B cell (primary cell): ENCODE data around the gene CLEC6A. TPM values are rescaled to one million over a fixed set of nuclear protein-coding genes. Genes with fewer than 3 reads are reported as not detected.
A peak's percentile ranks its signal among the peaks of the same experiment; 100 is the strongest.

Experiments
- ATAC-seq: fragments of 200-7000 bp; cut with Tn5 transposase; one replicate; pipeline ENCODE4 v1.10.0; 2021; ENCODE audit warnings: low read depth, mild to moderate bottlenecking, moderate number of reproducible peaks, moderate library complexity
- CTCF ChIA-PET: fragments of 350-600 bp; sonication (Branson Sonifier 250); formaldehyde crosslinking; loops from one replicate; lab custom pipeline; 2021; ENCODE audit warnings: antibody characterized with exemption, inconsistent platforms; lab: Charles Lee
- POLR2A ChIA-PET: fragments of 350-600 bp; sonication (Branson Sonifier 250); formaldehyde crosslinking; loops from one replicate; lab custom pipeline; 2021; ENCODE audit warnings: antibody characterized with exemption; lab: Charles Lee
- DNase-seq: peaks from one replicate; pipeline ENCODE4 v3.0.0; 2013
- H2AFZ ChIP-seq: 2 replicates; pipeline ENCODE4 v1.6.1; 2012; ENCODE audit warnings: mild to moderate bottlenecking, low read depth, low read length; ENCODE audit not compliant: insufficient read depth, poor library complexity, severe bottlenecking
- H3K27ac ChIP-seq, 2 donors: 1 replicate in 1 of 2; 2 replicates in 1 of 2; pipeline ENCODE4 v1.5.1; 2012 to 2013; ENCODE audit warnings: low read length in 2 of 2, mild to moderate bottlenecking in 2 of 2, moderate library complexity in 1 of 2
- H3K27me3 ChIP-seq, 4 experiments: fragments of 200-600 bp in 1 of 4; sonication (generic) in 1 of 4; replicated peaks in 1 of 4; 1 replicate in 2 of 4; 2 replicates in 2 of 4; pipeline versions ENCODE4 v1.6.1 to v1.7.0; 2013 to 2016; ENCODE audit warnings: low read length in 3 of 4, mild to moderate bottlenecking in 2 of 4, mixed read lengths in 1 of 4, moderate library complexity in 1 of 4; ENCODE audit not compliant: insufficient read depth in 4 of 4, control insufficient read depth in 3 of 4; ENCODE audit errors: control extremely low read depth in 1 of 4
- H3K36me3 ChIP-seq, 2 experiments: replicated peaks in 1 of 2; 1 replicate in 1 of 2; 2 replicates in 1 of 2; pipeline versions ENCODE4 v1.6.1 to v1.7.1; 2013; ENCODE audit warnings: low read length in 1 of 2; ENCODE audit not compliant: insufficient read depth in 2 of 2, control insufficient read depth in 1 of 2; ENCODE audit errors: control extremely low read depth in 1 of 2, extremely low read depth in 1 of 2
- H3K4me1 ChIP-seq, 2 donors: fragments of 200-600 bp in 1 of 2; sonication (generic) in 1 of 2; 1 replicate in 1 of 2; 2 replicates in 1 of 2; pipeline versions ENCODE4 v1.5.1 to v1.6.1; 2013 to 2017; ENCODE audit warnings: low read length in 2 of 2; ENCODE audit not compliant: control insufficient read depth in 2 of 2, insufficient read depth in 2 of 2
- H3K4me2 ChIP-seq: replicated peaks from 2 replicates; pipeline ENCODE3; 2012; ENCODE audit warnings: mild to moderate bottlenecking, low read depth, low read length; ENCODE audit not compliant: poor library complexity, severe bottlenecking
- H3K4me3 ChIP-seq, 5 experiments: fragments of 200-600 bp in 1 of 5; sonication (generic) in 1 of 5; 1 replicate in 3 of 5; 2 replicates in 2 of 5; pipeline versions ENCODE4 v1.5.1 to v1.7.0; 2011 to 2016; ENCODE audit warnings: low read length in 4 of 5, mild to moderate bottlenecking in 4 of 5, low read depth in 2 of 5, control low read depth in 1 of 5, moderate library complexity in 1 of 5; ENCODE audit not compliant: insufficient read depth in 1 of 5; ENCODE audit errors: control extremely low read depth in 1 of 5, extremely low read depth in 1 of 5
- H3K79me2 ChIP-seq: fragments of 200-600 bp; sonication (generic); one replicate; pipeline ENCODE4 v1.6.0; 2016; ENCODE audit warnings: low read length; ENCODE audit not compliant: control insufficient read depth, insufficient read depth
- H3K9ac ChIP-seq: fragments of 200-600 bp; sonication (generic); 2 replicates; pipeline ENCODE4 v1.6.1; 2017; ENCODE audit warnings: mild to moderate bottlenecking, low read length, moderate library complexity
- H3K9me3 ChIP-seq, 3 donors: one replicate each; pipeline versions ENCODE4 v1.6.1 to v1.7.1; 2013; ENCODE audit warnings: low read length in 2 of 3; ENCODE audit not compliant: control insufficient read depth in 2 of 3, insufficient read depth in 1 of 3; ENCODE audit errors: control extremely low read depth in 1 of 3
- H4K20me1 ChIP-seq: 2 replicates; pipeline ENCODE4 v1.6.0; 2012; ENCODE audit warnings: mild to moderate bottlenecking, low read length; ENCODE audit not compliant: insufficient read depth, control insufficient read depth, poor library complexity, severe bottlenecking
- H3K27ac Mint-ChIP-seq: one replicate; pipeline ENCODE4 v1.8.0; 2021; ENCODE audit warnings: mixed read lengths
- H3K27me3 Mint-ChIP-seq: one replicate; pipeline ENCODE4 v1.8.0; 2021; ENCODE audit warnings: mixed read lengths
- H3K4me1 Mint-ChIP-seq: one replicate; pipeline ENCODE4 v1.8.0; 2021; ENCODE audit warnings: mixed read lengths
- H3K4me3 Mint-ChIP-seq: one replicate; pipeline ENCODE4 v1.8.0; 2021; ENCODE audit warnings: mixed read lengths
- H3K9me3 Mint-ChIP-seq: one replicate; pipeline ENCODE4 v1.8.0; 2022; ENCODE audit warnings: mixed read lengths; ENCODE audit not compliant: insufficient read depth
- CTCF ChIP-seq: fragments of 200-600 bp; IDR thresholded peaks from one replicate; pipeline ENCODE4 v1.8.0; 2022; ENCODE audit warnings: antibody characterized with exemption, mild to moderate bottlenecking
- EZH2 ChIP-seq: IDR thresholded peaks from 2 replicates; pipeline ENCODE4 v1.6.1; 2012; ENCODE audit warnings: borderline replicate concordance, low read depth, mild to moderate bottlenecking, moderate library complexity, low read length; ENCODE audit not compliant: insufficient read depth, poor library complexity, severe bottlenecking
- WGBS: methylation state at CpG from one replicate; pipeline ENCODE4 v1.1.5; 2013; ENCODE audit warnings: missing lambda C conversion rate; ENCODE audit not compliant: insufficient coverage; 5-methylcytosine and 5-hydroxymethylcytosine counted together
- intact Hi-C: fragments of 100-400 bp; cut with micrococcal nuclease; formaldehyde crosslinking; loops from one replicate; pipeline ENCODE4 v1.10.0; 2022
- polyA plus RNA-seq: library from polyadenylated mRNA; depleted of rRNA; stranded (reverse); fragments of >200 nt; gene quantifications from 2 replicates; pipeline ENCODE4 v1.2.3, GENCODE V29; 2012
- total RNA-seq, 2 donors: library from RNA; stranded (reverse); fragments of 120-200 nt in 1 of 2; gene quantifications; 1 replicate in 1 of 2; 2 replicates in 1 of 2; pipeline versions ENCODE4 v1.2.3 to v1.2.4, GENCODE V29; 2013 to 2022

Gene CLEC6A
- total and polyA plus RNA-seq, 2 donors (not counting 1 experiment from before 2014, with no cell fraction given): 0.07 TPM; not detected in 1

GRCh38 chr12:8449355-8449859 lies 6.4 kb upstream of the CLEC6A start:
- Histone ChIP-seq H3K36me3 (no peaks in the 10 kb centered on the region), H3K79me2 (no peaks in the 10 kb centered on the region), H3K9me3 (no peaks in the 10 kb centered on the region), H3K4me2 (no peak overlapping the region), H3K9ac (no peak overlapping the region), H3K27ac (no peak overlapping the region), H4K20me1 (no peaks in the 10 kb centered on the region), H3K4me3 (no peak overlapping the region), H2AFZ (no peak overlapping the region), H3K4me1 (no peaks in the 10 kb centered on the region), H3K27me3 (peaks cover 0 to 4% (median 1%) of the 10 kb centered on the region in 4 experiments)
- Mint-ChIP-seq H3K4me1 (no peaks in the 10 kb centered on the region), H3K27ac (no peak overlapping the region), H3K4me3 (no peak overlapping the region), H3K27me3 (peaks cover 12% of the 10 kb centered on the region), H3K9me3 (no peaks in the 10 kb centered on the region)
- ATAC-seq: no peak
- ChIA-PET CTCF (no interaction called here), POLR2A (no interaction called here)
- intact Hi-C loops: no loop called here
- WGBS: 94% methylated on average over 6 of the region's 7 CpGs
- TF ChIP-seq CTCF: no peak
- peak; percentile 0 for DNase-seq

- 85% methylated on average over 5 of the region's 12 CpGs for WGBS
- intact Hi-C loops: no loop called here
- no peaks in the 10 kb centered on the region for H3K36me3 ChIP-seq
- H3K9me3 ChIP-seq: no peaks in the 10 kb centered on the region
- H3K27ac Mint-ChIP-seq: no peak overlapping the region
- H3K9ac ChIP-seq: no peak overlapping the region
- no peaks in the 10 kb centered on the region for H3K9me3 Mint-ChIP-seq
- no peaks in the 10 kb centered on the region for H3K4me1 Mint-ChIP-seq
- H3K4me3 Mint-ChIP-seq: no peak overlapping the region
- CTCF ChIA-PET: no interaction called here
- no peaks in the 10 kb centered on the region for H3K79me2 ChIP-seq
- no peak overlapping the region for H3K27ac ChIP-seq
- H4K20me1 ChIP-seq: no peaks in the 10 kb centered on the region
- no peak overlapping the region for H3K4me3 ChIP-seq
- no peaks in the 10 kb centered on the region for H3K4me1 ChIP-seq
- no peak overlapping the region for H3K4me2 ChIP-seq
- H3K27me3 ChIP-seq: peaks cover 0 to 4% (median 1%) of the 10 kb centered on the region in 4 experiments
- H3K27me3 Mint-ChIP-seq: peaks cover 19% of the 10 kb centered on the region
- ATAC-seq: no peak
- TF ChIP-seq CTCF (no peak), EZH2 (no peak)
- POLR2A ChIA-PET: no interaction called here
- DNase-seq: peak; percentile 0
- H2AFZ ChIP-seq: no peak overlapping the region
Measured at GRCh38 chr12:8452036-8452435, 3.7 kb upstream of the CLEC6A start.
